Rectal smooth muscle tissue (tissue), 1 donor: ENCODE measurements around the gene PTPN3.

Experiments
- H3K27ac ChIP-seq: one replicate; pipeline ENCODE4 v1.7.0; 2013; ENCODE audit warnings: low read depth, low read length, inconsistent platforms
- H3K27me3 ChIP-seq: one replicate; pipeline ENCODE4 v1.7.0; 2013; ENCODE audit warnings: low read length; ENCODE audit not compliant: control insufficient read depth, insufficient read depth
- H3K36me3 ChIP-seq: one replicate; pipeline ENCODE4 v1.7.0; 2013; ENCODE audit warnings: low read length; ENCODE audit not compliant: control insufficient read depth, insufficient read depth
- H3K4me1 ChIP-seq: one replicate; pipeline ENCODE4 v1.7.0; 2013; ENCODE audit warnings: low read length; ENCODE audit not compliant: control insufficient read depth, insufficient read depth
- H3K4me3 ChIP-seq: one replicate; pipeline ENCODE4 v1.7.0; 2013; ENCODE audit warnings: low read length
- H3K9ac ChIP-seq: one replicate; pipeline ENCODE4 v1.7.0; 2013; ENCODE audit warnings: low read length

PTPN3 gene

DNA sequence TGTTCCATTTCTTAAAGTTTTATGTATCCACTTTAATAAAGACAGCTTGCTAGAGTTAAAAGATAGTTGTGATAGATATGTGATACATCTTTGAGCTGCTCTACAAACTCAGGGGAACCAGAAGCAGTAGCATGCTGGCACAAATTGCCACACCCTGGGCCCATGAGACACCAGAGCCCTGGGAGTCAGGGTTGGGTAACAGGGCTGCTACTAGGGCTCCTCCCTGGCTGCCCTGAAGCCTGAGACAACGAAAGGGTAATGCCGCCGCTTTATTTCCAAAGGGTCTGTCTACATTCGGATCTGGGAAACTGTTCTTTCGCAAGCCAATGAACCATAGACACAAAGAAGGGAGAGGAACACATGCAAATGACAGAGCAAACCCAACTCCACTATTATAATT lies 29.2 kb downstream of the PTPN3 start:
- H3K4me3 ChIP-seq, result no peak overlapping the region
- no peak overlapping the region for H3K27ac ChIP-seq
- H3K36me3 ChIP-seq, result no peaks in the 10 kb centered on the region
- H3K9ac ChIP-seq, result no peak overlapping the region
- no peaks in the 10 kb centered on the region for H3K4me1 ChIP-seq
- no peaks in the 10 kb centered on the region for H3K27me3 ChIP-seq

DNA sequence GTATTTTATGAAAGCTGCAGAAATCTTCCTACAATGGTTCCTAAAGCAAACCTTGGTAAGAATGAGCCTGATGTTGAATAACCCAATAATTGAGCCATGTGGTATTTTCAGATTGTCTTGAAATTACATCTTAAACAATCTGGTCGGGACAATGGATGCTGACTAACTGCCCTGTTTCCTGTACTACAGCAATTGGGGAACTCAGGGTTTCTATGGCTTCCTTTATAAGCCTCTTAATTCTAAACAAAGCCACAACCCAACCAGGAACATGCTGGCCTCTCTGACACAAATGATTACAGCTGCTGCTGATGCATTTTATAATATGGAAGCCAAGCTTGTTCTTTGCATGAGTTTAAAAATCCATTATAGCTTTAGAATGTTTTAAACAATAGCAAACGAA lies 30.2 kb downstream of the PTPN3 start:
- Histone ChIP-seq H3K4me1 (no peaks in the 10 kb centered on the region), H3K4me3 (no peak overlapping the region), H3K36me3 (no peaks in the 10 kb centered on the region), H3K27ac (no peak overlapping the region), H3K27me3 (no peaks in the 10 kb centered on the region), H3K9ac (no peak overlapping the region)

DNA sequence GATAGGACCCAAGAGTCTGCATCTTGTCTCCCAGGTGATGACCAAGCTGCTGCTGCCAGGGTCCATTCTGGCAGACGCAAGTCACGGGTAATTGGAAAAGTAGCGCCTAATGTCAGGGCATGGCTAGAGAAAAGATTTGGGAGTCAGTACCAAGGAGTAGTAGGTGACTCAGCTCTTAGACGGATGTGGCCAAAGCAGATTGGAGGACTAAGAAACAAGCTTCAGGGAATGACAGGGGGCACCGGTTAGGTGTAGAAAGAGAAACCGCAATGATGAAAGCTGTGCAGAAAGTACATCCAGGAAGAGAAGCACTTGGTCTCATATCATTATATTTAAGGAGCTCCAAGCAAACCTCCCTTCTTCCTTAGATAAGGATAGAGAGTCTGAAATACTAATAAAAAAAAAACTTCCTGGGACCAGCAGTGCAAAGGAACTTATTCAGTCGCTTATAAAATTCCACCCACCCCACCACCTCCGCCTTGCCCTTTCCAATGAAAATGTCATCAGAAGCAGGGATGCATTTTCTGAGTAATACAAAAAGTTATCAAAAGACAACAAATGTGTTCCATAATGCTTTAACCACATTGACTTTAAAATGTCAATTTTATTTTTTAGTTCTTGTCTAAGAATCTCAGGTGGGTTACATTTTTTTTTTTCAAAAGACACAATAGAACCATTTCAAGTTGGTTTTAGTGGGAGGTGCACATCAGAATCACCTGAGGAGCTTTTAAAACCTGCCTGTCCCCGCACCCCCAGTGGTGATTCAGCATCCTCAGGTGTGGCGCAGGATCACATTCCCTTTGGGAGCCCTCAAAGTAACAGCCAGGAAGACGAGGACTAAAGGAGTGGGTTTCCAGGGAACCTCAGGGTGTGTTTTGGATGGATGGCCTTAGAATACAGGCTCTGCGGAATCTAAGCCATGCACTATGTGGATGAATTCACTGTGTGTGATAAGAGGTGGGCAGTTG lies 31.2 kb downstream of the PTPN3 start:
- Histone ChIP-seq H3K4me1 (no peaks in the 10 kb centered on the region), H3K9ac (no peak overlapping the region), H3K27me3 (no peaks in the 10 kb centered on the region), H3K27ac (no peak overlapping the region), H3K4me3 (no peak overlapping the region), H3K36me3 (no peaks in the 10 kb centered on the region)

DNA sequence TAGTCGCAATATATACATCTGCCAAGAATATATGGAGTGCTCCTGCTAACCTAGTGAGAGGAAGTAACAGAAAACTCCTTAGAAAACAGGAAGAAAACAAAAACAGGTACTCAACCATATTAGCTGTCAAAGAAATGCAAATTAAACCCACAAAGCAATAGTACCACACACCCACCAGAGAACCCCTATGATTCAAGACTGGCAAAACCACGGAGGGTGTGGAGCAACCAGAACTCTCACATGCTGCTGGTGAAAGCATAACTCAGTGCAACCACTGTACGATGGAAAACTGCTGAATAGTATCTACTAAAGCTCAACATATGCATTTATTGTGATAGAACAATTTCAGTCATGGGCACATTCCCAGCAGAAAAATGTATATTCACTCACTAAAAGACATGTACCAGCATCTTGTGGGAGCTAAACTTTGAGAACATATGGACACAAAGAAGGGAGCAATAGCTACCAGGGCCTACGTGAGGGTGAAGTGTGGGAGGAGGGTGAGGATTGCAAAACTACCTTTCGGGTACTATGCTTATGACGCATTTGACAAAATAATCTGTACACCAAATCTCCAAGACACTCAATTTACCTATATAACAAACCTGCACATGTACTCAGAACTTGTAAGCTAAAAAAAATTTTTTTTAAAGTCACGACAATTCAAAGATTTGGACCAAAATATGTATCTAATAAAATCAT lies 34.0 kb downstream of the PTPN3 start:
- Histone ChIP-seq H3K27ac (no peak overlapping the region), H3K4me1 (no peaks in the 10 kb centered on the region), H3K36me3 (no peaks in the 10 kb centered on the region), H3K4me3 (no peak overlapping the region), H3K9ac (no peak overlapping the region), H3K27me3 (no peaks in the 10 kb centered on the region)

- no peak overlapping the region for H3K9ac ChIP-seq
- no peaks in the 10 kb centered on the region for H3K27me3 ChIP-seq
- H3K36me3 ChIP-seq, result no peaks in the 10 kb centered on the region
- no peaks in the 10 kb centered on the region for H3K4me1 ChIP-seq
- H3K4me3 ChIP-seq, result no peak overlapping the region
- H3K27ac ChIP-seq, result no peak overlapping the region
Observed at GRCh38 chr9:109460576-109460975, 37.5 kb downstream of the PTPN3 start.

DNA sequence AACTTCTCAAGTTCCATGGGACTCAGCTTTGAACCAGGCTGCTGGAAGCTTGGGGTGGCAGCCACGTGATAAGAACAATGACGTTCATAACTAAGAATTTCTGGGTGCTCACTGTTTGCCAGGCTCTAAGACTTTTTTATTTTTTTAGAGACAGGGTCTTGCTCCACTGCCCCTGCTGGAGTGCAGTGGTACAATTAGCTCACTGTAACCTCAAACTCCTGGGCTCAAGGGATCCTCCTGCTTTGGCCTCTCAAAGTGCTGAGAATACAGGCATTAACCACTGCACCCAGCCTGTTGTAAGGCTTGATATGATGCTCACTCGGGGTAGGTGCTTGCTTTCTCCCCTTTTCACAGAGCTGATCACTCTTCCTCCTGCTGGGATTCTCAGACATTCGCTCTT lies 38.7 kb downstream of the PTPN3 start:
- H3K9ac ChIP-seq, result no peak overlapping the region
- H3K27me3 ChIP-seq, result no peaks in the 10 kb centered on the region
- H3K4me1 ChIP-seq, result no peaks in the 10 kb centered on the region
- H3K36me3 ChIP-seq, result no peaks in the 10 kb centered on the region
- no peak overlapping the region for H3K27ac ChIP-seq
- no peak overlapping the region for H3K4me3 ChIP-seq

- no peak overlapping the region for H3K4me3 ChIP-seq
Observed at GRCh38 chr9:109458453-109459211, 39.5 kb downstream of the PTPN3 start.

GRCh38 chr9:109456811-109457210 lies 41.3 kb downstream of the PTPN3 start:
- Histone ChIP-seq H3K4me3 (no peak overlapping the region), H3K4me1 (no peaks in the 10 kb centered on the region), H3K36me3 (no peaks in the 10 kb centered on the region), H3K9ac (no peak overlapping the region), H3K27ac (no peak overlapping the region), H3K27me3 (no peaks in the 10 kb centered on the region)

More at GRCh38 chr9:109458453-109459211, 39.5 kb downstream of the PTPN3 start:
- no peaks in the 10 kb centered on the region for H3K36me3 ChIP-seq
- H3K27me3 ChIP-seq, result no peaks in the 10 kb centered on the region
- no peak overlapping the region for H3K27ac ChIP-seq
- H3K9ac ChIP-seq, result no peak overlapping the region
- H3K4me1 ChIP-seq, result no peaks in the 10 kb centered on the region

DNA sequence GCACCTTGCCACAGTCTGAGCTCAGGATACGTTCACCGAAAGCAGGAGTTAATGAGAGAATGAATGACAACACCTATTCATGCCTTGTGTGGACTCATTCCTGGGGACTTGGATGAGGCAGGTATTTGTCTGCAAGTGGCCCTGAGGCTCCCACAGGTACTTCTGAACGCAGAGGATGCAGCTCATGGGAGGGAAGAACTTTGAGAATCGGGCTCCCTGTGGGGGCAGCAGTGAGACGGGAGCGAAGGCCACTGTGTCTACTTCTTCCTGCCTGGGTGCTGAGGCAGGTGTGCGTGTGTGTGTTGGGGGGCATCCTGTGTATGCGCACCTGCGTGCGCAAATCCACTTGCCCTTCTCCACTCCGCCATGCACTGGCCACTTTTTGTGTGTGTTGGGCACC lies 42.2 kb downstream of the PTPN3 start:
- H3K4me1 ChIP-seq, result no peaks in the 10 kb centered on the region
- no peak overlapping the region for H3K27ac ChIP-seq
- no peaks in the 10 kb centered on the region for H3K36me3 ChIP-seq
- no peaks in the 10 kb centered on the region for H3K27me3 ChIP-seq
- no peak overlapping the region for H3K4me3 ChIP-seq
- no peak overlapping the region for H3K9ac ChIP-seq

GRCh38 chr9:109455391-109455790 lies 42.7 kb downstream of the PTPN3 start:
- Histone ChIP-seq H3K9ac (no peak overlapping the region), H3K4me1 (no peaks in the 10 kb centered on the region), H3K4me3 (no peak overlapping the region), H3K27me3 (no peaks in the 10 kb centered on the region), H3K36me3 (no peaks in the 10 kb centered on the region), H3K27ac (no peak overlapping the region)

DNA sequence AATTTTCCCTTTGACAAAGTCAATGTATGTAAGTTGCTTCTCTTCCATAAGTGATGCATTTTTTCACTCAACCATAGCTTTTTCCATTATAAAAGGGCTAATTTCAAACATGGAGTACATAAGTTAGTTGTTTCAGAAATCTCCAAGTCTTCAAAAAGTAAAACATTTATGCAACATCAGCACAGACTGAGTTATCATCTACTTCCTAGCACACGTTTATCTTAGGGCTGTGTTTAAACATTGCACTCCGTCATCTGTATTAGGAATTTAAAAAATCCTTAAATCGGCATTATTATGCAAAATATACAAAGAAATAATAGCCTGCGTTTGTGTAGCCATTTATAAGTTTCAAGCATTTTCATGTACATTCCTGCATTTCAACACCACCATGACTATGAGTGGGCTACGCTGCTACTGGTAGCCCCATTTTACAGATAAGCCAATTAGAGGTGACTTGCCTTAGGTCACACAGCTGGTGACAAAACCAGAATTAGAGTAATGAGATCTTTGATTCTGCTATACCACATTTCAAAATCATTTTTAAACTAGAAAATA lies 43.4 kb downstream of the PTPN3 start:
- Histone ChIP-seq H3K36me3 (no peaks in the 10 kb centered on the region), H3K27me3 (no peaks in the 10 kb centered on the region), H3K27ac (no peak overlapping the region), H3K9ac (no peak overlapping the region), H3K4me3 (no peak overlapping the region), H3K4me1 (no peaks in the 10 kb centered on the region)

DNA sequence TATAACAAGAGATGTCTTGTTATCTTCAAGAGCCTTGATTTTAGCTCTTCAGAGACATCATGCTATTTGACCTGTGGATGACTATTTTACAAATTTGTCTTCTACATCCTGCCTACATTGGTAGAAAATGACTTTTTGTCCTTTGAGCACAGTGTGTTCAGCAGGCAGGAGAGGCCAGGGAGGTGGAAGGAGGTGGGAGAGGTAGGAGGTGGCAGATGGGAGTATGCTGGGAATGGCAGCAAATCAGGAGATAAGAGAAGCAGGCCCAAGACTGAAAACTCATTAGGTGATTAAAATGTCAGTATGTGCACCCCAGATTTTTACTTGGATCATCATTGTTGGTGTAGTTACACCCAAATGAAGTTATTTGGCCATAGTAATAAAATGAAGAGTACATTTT lies 44.1 kb downstream of the PTPN3 start:
- no peaks in the 10 kb centered on the region for H3K27me3 ChIP-seq
- no peaks in the 10 kb centered on the region for H3K36me3 ChIP-seq
- no peaks in the 10 kb centered on the region for H3K4me1 ChIP-seq
- H3K4me3 ChIP-seq, result no peak overlapping the region
- no peak overlapping the region for H3K27ac ChIP-seq
- H3K9ac ChIP-seq, result no peak overlapping the region
